Astrocyte of the cerebellum (primary cell): ENCODE measurements around the gene CRTC3.

Experiments
- DNase-seq: peaks from one replicate; pipeline ENCODE4 v3.0.0-alpha.2; 2011; ENCODE audit warnings: low read depth
- H3K4me3 ChIP-seq: 2 replicates; pipeline ENCODE4 v1.5.1; 2011; ENCODE audit warnings: mild to moderate bottlenecking, low read depth, low read length, moderate library complexity
- in situ Hi-C: cut with HindIII; loops from 2 replicates; pipeline ENCODE4 v1.10.0; 2017; ENCODE audit warnings: low sequenced_read_pairs
- TF ChIP-seq, protein P1 (sequence below): IDR thresholded peaks from 2 replicates; pipeline ENCODE4 v1.5.1; 2012; ENCODE audit warnings: low read length, low read depth, moderate library complexity, mild to moderate bottlenecking; ENCODE audit errors: missing control alignments

The CRTC3 gene

GRCh38 chr15:90619468-90619867 is 89.7 kb downstream of the CRTC3 start:
- in situ Hi-C loops, result no loop called here
- TF ChIP-seq, protein P1, sequence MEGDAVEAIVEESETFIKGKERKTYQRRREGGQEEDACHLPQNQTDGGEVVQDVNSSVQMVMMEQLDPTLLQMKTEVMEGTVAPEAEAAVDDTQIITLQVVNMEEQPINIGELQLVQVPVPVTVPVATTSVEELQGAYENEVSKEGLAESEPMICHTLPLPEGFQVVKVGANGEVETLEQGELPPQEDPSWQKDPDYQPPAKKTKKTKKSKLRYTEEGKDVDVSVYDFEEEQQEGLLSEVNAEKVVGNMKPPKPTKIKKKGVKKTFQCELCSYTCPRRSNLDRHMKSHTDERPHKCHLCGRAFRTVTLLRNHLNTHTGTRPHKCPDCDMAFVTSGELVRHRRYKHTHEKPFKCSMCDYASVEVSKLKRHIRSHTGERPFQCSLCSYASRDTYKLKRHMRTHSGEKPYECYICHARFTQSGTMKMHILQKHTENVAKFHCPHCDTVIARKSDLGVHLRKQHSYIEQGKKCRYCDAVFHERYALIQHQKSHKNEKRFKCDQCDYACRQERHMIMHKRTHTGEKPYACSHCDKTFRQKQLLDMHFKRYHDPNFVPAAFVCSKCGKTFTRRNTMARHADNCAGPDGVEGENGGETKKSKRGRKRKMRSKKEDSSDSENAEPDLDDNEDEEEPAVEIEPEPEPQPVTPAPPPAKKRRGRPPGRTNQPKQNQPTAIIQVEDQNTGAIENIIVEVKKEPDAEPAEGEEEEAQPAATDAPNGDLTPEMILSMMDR, result no peak

DNA sequence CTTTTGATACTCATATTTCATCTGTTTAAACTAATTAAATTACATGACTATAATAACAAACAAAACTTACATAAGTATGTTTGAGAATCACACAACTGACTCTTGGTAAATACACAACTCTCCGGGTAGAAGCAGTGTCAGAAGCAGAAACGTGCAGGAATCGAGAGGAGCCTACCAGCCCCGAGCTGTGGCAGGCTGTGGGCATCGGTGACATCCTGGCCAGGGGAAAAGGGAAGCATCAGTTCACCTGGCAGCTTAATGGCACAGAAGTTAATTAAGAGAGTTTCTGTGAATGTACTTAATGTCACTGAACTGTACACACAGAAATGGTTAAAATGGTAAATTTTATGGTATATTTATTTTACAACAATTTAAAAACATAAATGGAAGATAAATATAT is 90.2 kb downstream of the CRTC3 start:
- DNase-seq, result no peak
- TF ChIP-seq, protein P1, result no peak
- in situ Hi-C loops, result no loop called here
- H3K4me3 ChIP-seq, result no peak overlapping the region

More at GRCh38 chr15:90619468-90619867, 89.7 kb downstream of the CRTC3 start:
- DNase-seq, result no peak
- no peak overlapping the region for H3K4me3 ChIP-seq

DNA sequence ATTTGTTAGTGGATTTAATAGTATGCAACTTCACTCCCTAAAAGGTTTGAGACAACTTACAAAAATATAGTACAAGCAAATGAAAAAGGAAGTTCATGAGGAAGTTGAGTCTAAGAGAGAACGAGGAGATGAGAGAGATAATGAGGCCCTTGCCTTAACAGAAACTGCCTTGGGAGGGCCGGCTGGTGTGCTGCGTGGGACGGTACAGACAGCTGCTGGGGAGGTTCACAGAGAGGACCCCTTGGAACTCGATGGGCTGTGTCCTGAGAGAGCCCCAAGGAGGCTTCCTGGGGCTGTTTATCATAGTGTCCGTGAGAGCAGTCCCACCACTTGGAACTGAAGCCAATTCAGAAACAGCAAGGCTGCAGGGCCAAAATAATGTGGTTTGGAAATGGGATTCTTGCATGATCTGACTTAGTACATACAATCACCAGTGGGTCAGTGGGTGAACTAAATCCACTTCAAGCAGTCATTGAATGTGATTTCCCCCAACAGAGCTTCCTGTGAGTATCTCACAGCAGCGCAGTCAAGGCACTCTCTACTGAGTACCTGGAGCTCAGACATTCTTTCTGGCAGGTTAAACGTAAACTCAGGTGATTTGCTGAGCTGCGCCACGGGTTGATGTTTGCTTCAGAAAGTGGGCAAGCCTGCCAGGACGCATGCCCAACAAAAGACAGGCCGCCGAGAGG is 90.8 kb downstream of the CRTC3 start:
- H3K4me3 ChIP-seq, result no peak overlapping the region
- no peak for DNase-seq
- TF ChIP-seq, protein P1, result no peak
- in situ Hi-C loops, result no loop called here

DNA sequence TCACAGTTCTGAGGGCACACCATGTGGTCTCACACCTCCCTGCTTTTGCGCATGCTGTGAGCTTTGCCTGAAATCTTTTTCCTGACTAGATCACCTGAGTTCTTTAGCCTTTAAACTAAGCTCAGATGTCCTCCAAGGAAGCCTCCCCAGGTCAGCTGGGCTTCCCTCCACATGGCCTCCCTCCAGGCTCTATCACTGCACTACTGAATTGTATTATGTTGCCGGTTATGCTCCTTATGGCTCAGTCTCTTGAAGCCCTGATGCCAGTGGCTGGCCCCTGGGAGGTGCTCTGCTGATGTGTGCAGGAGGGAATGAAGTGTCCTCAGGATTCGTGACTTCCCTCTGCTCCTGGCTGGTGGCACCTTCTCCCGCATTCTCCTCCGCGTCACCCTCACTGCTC is 94.1 kb downstream of the CRTC3 start:
- TF ChIP-seq, protein P1, result no peak
- in situ Hi-C loops, result no loop called here
- DNase-seq, result no peak
- no peak overlapping the region for H3K4me3 ChIP-seq

- TF ChIP-seq, protein P1, result no peak
- H3K4me3 ChIP-seq, result no peak overlapping the region
- DNase-seq, result no peak
- in situ Hi-C loops, result no loop called here
Observed at GRCh38 chr15:90624278-90624981, 94.7 kb downstream of the CRTC3 start.

- TF ChIP-seq, protein P1, result no peak
- no peak for DNase-seq
- in situ Hi-C loops, result no loop called here
Observed at GRCh38 chr15:90625037-90625436, 95.3 kb downstream of the CRTC3 start.

More at GRCh38 chr15:90625037-90625436, 95.3 kb downstream of the CRTC3 start:
- H3K4me3 ChIP-seq, result no peak overlapping the region
